Ovary (tissue), 3 donors: ENCODE data around the gene KPNA6.

Experiments used
- CTCF ChIP-seq, 3 donors: fragments of 450-650 bp in 2 of 3; fragments of 200-600 bp in 1 of 3; IDR thresholded peaks; one replicate each; pipeline versions ENCODE4 v1.5.1 to v1.8.0; 2016 to 2022; ENCODE audit warnings: antibody characterized with exemption in 3 of 3, mild to moderate bottlenecking in 1 of 3
- EP300 ChIP-seq: sonication (generic); formaldehyde crosslinking; IDR thresholded peaks from one replicate; pipeline ENCODE4 v1.6.1; 2017; ENCODE audit warnings: antibody characterized with exemption
- POLR2A ChIP-seq: fragments of 450-650 bp; IDR thresholded peaks from one replicate; pipeline ENCODE4 v1.6.1; 2017; ENCODE audit warnings: antibody characterized with exemption, mild to moderate bottlenecking, moderate library complexity
- donor health status: DM: no; HTN: no; CAD: no.

- TF ChIP-seq CTCF (IDR thresholded peaks at IDR 0.05) = no peak
- no peak for TF ChIP-seq POLR2A
- no peak for TF ChIP-seq EP300
These were observed 18.9 kb downstream of the KPNA6 start for GRCh38 chr1:32126770-32127169.
